Loucy (cell line): ENCODE data around the gene HLA-DMA.

Experiments
- CTCF ChIP-seq: fragments of 200-600 bp; sonication (generic); conservative IDR thresholded peaks from 2 replicates; pipeline ENCODE4 v1.5.1; 2014; ENCODE audit warnings: mild to moderate bottlenecking, antibody characterized with exemption, low read length
- EZH2phosphoT487 ChIP-seq: fragments of 200-600 bp; IDR thresholded peaks from 2 replicates; pipeline ENCODE4 v1.6.1; 2018; ENCODE audit warnings: antibody characterized with exemption, mild to moderate bottlenecking, moderate library complexity, borderline replicate concordance

GRCh38 chr6:33001685-33002084 is 48.8 kb upstream of the HLA-DMA start:
- TF ChIP-seq CTCF (no peak), EZH2phosphoT487 (no peak)
